Fibroblast of skin of right biceps (primary cell): Measurements from ENCODE around the gene CMTM7.

Experiments
- DNase-seq: peaks from one replicate; pipeline ENCODE4 v3.0.0-alpha.2; 2013

Gene CMTM7, protein sequence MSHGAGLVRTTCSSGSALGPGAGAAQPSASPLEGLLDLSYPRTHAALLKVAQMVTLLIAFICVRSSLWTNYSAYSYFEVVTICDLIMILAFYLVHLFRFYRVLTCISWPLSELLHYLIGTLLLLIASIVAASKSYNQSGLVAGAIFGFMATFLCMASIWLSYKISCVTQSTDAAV

DNA sequence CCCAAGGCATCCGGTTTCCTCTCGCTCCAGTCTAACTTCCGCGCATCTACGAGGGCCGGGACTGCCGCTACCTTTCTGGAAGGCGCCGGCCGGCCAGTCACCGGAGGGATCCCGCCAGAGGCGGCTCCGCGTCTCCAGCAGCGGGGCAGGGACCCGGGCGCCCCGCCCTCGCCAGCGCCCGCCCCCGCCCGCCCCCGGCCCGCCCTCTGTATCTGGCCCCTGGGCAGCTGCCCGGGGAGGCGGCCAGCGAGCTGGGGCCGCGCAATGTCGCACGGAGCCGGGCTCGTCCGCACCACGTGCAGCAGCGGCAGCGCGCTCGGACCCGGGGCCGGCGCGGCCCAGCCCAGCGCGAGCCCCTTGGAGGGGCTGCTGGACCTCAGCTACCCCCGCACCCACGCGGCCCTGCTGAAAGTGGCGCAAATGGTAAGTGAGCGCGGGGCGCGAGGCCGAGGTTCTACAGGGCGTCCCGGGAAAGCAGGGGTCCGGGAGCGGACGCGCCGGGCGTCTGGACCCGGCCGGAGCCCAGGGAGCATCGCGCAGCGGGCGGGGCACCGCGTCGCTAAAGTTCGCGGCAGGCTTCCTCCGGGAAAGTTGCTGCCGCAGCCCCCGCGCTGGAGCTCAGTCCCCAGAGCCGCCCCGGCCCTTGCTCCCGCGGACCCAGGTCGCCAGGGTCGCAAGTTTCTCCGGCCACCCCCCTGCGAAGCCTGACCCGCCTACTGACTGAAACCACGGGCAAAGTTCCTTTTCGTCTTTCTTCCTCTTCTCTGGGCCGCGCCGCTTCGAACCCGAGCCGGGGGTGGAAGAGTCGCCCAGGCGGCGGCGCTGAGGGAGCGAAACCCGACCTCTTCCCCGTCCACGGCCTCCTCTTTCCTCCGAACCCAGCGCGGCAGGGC, at the start of gene CMTM7:
Gene CMTM7, plus strand, starts transcription at position 211 of the 893 bp plus-strand sequence. Its CDS starts 54 bp downstream, at position 265.
- peak; percentile 64 for DNase-seq

DNA sequence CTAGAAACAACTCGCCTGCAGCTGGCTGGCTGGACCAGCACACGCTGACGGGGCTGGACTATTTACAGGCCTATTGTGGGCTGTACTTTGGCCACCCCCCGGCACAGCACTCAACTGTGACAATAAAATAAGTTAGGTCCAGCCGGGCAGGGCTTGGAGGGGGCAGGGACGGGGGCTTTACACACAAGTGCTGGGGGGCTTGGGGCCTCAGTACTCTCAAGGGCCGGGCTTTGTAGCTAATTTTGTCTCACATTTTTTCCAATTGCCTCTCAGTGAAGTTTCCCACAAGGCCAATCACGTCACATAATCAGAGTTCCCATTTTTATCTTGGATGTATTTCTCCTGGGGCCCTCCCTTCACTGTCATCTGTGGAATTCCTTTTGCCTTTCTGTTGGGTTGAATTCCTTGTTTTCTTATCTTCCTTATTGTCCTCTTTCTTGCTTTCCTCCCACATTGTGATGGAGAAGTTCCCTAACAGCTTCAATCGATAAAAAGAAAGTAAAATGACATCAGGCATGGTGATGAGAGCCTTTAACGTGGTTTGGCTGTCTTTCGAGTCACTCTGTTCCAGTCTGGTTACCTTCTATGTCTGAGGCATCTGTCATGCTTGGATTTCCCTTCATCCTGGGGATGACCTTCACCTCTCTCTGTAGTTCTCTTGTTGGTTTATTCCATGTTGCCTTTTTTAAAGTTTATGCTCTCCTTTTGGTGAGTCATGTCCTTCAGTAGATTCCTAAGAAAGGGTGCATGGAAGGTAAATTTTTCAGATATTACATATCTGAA, 44.1 kb upstream of the CMTM7 start:
- no peak for DNase-seq

DNA sequence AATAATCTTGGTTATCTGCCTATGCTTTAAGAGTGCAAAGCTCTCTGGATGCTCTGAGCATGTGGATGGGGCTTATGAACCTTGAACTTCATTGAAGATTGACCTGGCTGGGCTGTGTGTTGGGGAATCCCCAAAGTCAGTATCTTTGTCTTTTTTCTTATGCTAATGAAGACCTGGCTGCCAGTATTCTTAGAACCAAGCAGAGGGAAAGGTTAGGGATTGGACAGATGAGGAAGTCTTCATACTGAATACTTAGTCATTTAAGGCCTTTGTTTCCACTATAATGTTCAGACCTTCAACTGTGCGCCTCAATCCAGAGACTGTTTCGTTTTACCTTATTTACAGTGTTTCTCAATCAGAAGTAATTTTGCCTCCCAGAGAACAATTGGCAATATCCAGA, 42.5 kb upstream of the CMTM7 start:
- DNase-seq, result no peak

DNA sequence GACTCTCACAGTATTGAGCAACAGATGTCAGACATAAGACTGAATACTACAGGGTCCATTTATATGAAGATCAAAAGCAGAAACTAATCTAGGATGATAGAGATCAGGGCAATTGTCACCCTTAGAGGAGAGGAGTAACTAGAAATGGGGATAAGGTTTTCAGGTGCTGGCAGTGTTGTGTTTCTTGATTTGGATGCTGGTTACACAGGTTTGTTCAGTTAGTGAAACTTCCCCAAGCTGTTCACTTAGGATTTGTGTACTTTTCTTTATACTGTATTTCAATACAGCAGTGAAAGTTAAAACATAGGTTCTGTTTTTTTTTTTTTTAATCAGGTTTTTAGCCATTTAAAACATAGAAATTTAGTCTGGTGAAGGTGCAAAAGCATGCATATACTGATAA, 39.1 kb upstream of the CMTM7 start:
- DNase-seq, result no peak

DNA sequence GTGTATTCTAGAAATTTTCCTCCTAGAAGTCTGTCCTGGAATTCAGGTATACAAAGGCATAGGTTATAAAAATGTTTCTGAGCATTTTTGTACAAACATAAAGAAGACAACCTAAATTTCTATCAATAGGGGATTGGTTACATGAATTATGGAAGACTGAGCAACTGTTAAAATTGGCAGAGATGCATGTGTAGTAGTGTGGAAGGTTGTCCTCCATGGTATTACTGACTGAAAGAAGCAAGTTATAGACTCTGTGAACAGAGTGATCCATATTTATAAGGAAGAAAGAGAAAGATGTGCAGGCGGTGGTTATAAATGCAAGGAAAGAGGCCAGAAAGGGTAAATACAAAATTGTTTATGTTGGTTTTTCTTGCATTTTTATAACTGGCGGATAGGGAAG, 38.3 kb upstream of the CMTM7 start:
- DNase-seq, result no peak

DNA sequence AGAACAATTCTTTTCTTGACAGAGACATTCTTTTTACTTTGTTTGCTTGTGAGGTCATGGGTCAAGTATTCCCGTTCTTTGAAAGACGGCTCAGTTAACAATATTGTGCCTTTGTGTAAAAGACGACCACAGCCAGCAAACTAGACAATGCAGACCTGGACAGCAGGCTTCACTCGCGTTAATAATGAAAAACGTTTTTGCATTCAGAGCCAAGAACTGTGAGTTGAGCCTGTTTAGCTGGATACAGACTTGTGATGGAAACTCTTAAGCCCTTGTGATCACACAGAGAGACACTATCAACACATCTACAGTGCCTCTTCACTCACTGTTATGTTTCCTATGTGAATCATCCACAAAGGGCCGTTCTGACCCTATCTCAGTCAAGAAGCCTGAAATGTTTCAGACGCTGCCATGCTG, 37.3 kb upstream of the CMTM7 start:
- no peak for DNase-seq

DNA sequence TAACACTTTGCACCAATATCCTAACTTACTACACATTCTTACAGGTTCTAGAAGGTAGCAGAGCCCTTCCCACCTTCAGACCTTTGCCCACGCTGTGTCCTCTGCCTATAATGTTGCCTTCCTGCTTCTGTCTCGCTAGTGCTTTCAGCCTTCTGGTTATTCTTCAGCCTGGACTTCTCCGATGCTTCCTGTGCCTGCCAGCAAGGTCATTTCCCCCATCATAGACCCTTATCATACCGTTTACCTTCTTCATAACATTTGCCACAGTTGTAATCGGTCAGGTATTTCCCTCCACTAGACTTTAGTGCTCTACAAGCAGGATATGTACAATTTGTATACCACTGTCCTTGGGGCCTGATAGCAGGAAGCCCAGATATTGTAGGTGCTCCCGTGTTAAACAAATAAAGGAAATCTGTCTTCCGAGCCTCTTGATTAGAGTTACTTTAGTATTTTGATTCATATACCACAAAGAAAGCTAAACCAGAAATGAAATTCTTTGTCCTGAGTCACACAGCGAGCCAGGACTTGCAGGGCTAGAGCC, 35.8 kb upstream of the CMTM7 start:
- no peak for DNase-seq

DNA sequence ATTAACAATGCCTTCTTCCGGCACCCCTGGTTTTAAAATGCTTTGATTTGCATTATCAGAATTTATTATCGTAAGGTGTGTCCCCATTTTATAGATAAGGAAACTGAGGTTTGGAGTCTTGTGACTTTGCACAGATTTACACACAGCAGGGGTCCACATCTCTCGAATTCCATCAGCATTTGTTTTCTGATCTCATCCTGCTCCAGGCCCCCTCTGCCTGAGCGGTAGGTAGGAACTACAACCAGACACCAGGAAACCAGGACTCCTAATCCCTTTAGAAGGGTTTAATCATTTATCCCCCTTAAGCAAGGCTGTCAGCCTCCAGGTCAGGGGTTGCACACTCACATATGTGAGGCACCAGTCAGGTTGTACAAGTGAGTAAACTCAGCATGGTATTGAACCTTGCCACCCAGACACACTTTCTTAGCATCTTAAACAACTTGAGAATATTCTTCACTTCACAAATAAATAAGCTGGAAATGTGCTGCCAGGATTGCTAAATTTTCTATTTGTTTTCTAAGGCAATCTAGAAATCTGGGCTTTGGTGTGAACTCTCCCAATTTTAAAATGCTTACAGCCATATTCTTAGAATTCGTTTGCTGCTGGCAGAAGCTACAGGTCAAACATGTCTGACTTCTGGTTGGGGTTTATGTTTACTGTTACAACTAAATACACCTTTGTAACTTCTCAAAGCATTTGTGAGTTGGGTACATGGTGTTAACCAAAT, 31.7 kb upstream of the CMTM7 start:
- DNase-seq, result no peak

DNA sequence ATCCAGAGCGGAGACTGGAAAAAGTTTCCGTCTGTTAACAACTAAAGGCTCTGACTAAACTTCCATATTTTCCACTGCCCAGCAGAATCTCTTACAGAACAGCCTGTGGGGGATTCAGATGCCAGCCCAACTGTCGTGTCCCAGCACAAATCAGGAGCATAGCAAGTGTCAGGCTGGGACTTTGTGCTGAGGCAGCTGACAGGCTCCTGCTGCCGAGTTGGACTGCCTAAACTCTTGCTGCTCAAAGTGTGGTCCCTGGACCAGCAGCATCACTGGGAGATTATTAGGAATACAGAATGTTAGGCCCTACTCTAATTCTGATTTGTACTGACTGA, 31.2 kb upstream of the CMTM7 start:
- DNase-seq, result no peak

DNA sequence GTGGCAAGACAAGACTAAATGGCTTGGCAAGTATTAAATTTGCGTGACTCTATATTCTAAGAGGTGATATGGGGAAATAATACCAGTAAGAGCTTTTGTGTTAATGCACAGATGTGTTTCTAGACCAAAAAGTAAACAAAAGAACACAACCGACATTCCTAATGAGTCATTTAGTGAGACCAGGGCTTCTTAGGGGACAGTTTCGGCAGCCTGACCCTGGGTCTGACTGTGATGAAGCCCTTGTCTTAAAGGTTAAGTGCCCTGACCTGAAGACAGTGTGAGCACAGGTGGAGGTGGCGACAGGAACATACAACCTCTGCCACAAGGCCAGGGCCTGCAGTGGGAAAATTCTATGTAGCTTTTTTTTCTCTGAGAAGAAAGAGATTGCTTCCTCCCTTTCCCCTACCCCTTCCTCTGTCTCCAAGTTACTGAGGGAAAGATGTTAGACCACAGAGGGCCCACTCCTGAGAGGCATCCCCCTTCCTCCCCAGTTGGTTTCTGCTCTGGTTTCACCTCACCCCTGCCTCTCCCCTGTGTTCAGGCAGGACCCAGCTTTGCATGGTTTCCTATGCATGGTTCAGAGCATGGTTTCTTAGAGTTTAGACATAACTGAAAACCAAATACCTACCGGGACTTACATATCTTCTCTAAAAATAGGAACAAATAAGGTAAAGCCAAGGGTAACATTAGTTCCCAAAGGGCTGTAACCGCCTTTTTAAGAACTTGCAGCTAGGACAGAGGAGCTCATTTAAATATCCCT, 24.8 kb upstream of the CMTM7 start:
- DNase-seq, result no peak

DNA sequence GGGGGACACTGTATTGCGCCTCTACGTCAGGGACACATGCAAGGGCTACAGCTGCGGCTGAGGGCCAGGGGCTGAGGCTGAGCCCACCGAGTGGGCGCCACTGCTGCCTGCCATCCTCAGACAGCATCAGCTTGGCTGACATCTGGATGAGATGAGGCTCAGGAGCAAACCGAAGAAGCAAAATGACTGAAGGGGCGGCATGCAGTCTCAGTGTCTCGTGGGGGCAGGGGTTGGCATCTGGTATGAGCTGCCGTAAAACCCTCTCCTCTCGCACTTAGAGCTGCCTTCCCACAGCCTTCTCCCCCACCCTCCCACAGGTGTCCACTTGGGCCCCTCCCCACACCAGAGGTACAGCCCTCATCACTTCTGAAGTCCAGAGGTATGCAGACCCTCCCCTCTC, 24.2 kb upstream of the CMTM7 start:
- DNase-seq, result no peak

DNA sequence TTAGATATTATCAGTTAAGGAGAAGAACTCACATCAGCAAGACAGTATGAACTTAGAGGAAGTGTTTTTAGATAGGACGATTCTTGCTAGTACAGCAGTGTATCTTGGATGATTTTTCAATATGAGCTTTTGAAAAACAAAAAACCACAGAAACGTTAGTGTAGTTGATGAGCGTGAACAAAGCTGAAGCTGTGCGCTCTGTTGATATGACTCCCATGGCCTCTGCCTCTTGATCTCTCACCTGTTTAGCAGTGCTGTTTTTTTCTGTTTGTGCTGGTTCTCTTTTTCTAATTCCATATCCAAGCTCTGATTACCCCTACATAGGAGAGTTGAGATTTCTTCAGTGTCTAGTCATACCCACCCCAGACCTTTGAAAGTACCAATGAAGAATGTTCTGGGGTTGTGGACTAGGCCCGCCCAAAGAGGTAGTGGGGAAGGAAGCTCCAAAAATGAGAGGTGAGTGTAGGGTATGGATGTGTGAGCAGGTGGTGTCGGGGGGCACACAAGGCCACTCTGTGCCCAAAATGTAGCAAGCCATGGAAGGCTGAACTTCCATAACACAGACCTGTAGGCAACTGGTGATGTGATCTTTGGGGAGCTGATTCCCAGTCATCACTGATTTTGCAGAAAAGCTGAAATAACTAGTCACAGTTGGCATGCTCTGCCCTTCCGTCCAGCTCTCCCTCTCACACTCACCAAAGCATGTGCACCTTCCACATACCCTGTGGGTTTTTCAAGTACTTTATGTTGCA, 20.0 kb upstream of the CMTM7 start:
- DNase-seq, result no peak

DNA sequence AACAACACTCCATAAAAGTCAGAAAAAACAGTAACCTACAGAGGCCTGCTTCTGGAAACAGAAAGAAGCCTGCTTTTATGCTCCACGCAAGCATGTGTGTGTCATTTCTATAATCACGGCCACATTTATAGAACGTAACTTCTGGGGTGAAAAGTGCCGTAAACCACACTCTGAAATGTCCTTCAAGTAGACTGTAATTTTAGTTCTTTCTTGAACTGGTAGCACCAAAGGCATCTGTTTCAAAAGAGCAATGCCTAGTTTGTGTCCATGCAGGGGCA, 19.5 kb upstream of the CMTM7 start:
- no peak for DNase-seq

DNA sequence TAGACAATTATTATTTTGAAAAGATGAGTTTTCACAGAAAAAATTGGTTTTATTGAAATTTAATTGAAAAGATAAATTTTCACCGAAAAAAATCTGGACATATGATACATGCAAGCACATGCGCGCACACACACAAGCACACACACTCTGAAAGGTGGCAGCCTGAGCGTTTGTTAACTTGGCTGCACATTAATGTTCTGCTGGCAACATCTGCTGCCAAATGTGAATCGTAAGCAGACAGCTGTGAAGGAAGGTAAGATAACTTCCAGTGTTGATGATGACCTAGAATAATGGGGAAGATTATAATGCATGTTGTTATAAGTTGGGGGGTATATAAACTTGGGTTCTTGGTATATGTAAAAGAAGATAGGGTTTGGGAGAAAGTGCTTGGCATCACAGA, 18.4 kb upstream of the CMTM7 start:
- no peak for DNase-seq

DNA sequence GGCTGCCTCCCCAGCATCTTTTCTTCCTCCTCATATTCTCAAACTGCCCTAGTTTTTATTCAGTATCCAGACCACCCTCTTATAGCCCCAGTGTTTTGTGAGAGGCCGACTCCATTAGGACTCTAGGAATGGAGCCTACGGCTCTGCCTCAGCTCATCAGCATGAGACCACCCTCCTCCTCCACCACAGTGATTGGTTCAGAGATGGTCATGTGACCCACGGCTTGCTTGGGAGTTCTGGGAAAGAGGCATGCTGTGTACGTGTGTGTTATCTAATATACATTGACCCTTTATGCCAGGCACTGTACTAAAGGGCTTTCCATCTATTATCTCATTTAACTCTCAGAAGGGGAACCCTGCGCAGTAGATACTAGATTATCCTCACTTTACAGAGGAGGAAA, 17.8 kb upstream of the CMTM7 start:
- DNase-seq, result no peak

DNA sequence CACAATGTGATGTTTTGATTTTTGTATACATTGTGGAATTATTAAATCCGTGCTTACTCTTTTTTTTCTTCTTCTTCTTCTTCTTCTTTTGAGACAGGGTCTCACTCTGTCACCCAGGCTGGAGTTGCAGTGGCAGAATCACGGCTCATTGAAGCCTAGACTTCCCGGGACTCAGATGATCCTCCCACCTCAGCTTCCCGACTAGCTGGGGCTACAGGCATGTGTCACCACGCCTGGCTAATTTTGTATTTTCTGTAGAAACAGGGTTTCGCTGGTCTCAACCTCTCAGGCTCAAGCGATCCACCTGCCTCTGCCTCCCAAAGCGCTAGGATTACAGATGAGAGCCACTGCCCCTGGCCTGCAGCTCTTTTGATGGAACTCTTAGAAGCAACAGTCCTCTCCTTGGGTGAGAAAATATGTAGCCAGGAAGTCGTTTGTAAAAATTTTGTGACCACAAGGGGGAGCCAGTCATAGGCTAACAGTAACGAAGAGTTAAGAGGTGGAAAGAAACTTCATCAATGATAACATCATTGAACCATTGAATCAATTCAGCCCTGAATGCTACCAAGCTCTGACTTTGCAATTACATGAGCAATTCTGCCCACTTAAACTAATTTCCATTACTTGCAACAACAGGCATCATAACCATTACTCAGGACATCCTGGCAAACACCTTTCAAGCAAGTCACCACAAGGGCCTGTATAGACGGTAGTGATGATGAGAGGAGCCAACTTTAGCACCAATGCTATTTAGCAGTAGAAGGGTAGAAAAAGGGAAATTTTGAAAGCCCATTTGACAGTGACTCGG, 16.7 kb upstream of the CMTM7 start:
- peak; percentile 64 for DNase-seq

DNA sequence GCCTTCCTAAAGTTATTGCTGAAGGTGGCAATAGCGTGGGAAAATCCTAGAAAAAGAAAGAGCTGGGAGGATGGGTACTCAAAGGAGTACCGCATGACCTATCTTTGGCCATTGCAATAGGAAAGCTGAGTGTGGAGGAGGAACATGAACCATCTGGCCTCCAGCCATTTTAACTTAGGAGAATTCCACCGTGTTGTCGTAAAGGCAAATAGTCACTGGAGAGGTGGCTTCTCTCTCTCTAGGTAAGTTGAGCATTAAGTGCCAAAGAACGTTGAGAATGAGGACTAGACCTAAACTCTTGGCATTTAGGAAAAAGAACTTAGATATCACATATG, 16.1 kb upstream of the CMTM7 start:
- no peak for DNase-seq

DNA sequence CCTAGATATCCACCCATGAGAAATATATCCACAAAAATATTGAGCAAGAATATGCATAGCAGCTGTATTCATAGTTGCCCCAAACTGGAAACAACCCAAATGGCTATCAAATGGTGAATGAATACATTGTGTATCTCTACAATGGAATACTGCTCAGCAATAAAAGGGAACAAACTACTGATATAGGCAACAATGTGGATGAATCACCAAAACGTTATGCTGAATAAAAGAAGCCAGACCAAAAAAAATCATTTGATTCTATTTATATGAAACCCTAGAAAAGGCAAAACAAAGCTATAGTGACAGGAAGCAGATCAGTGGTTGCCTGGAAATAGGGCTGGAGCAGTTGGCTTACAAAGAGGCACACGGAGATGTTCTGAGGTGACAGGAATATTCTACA, 15.5 kb upstream of the CMTM7 start:
- DNase-seq, result no peak

DNA sequence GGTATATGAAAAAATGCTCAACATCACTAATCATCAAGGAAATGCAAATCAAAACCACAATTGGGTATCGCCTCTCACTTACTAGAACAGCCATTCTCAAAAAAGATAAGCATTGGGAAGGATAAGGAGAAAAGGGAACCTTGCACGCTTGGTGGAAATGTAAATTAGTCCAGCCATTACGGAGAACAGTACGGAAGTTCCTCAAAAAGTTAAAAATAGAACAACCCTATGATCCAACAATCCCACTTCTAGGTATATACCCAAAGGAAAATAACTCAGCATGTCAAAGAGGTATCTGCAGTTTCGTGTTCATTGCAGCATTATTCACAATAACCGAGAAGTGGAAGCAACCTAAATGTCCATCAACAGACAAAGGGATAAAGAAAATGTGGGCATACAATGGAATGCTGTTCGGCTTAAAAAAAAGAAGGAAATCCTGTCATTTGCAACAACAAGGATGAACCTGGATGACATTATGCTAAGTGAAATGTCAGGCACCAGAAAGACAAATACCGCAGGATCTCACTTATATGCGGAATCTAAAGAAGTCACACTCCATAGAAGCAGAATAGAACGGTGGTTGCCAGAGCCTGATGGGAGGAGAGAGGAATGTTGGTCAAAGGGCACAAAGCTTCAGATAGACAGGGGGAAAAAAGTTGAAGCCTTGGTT, 11.7 kb upstream of the CMTM7 start:
- DNase-seq, result no peak

DNA sequence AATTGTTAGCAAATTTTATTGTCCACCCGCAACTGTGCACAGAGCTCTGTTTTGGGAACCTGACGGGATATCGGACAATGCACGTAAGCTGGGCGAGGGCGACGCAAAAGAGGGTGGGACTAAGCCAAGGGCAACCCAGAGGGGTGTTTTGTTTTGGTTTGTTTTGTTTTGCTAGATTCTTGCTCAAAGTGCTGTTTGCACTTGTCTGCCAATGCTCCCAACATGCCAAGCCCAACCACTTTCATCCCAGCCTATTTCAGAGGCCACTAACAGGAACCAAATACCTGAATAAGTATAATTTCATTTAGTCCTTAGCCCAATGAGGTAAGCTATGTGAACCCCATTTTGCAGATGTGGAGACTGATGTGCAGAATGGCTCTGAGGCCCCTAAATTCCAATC, 9.7 kb upstream of the CMTM7 start:
- DNase-seq, result no peak
